Immature natural killer cell (primary cell): ENCODE measurements around the gene DNAJC6. TPM values are rescaled to one million over a fixed set of nuclear protein-coding genes. Genes with fewer than 3 reads are reported as not detected.
"Not testable (repeated sequence)": the region's sequence is repeated elsewhere in the genome, so short reads cannot be mapped to it uniquely, and the experiment has no call there.

ENCODE experiments used
- DNase-seq, 3 donors: peaks; one replicate each; pipeline ENCODE4 v3.0.0; 2022; ENCODE audit warnings: mixed read lengths in 1 of 3
- H3K27ac Mint-ChIP-seq, 6 donors: one replicate each; pipeline ENCODE4 v1.8.0; 2020; ENCODE audit warnings: mixed read lengths in 6 of 6, mild to moderate bottlenecking in 5 of 6, inconsistent platforms in 4 of 6, moderate library complexity in 3 of 6
- H3K27me3 Mint-ChIP-seq, 3 donors: one replicate each; pipeline ENCODE4 v1.8.0; 2020 to 2021; ENCODE audit warnings: low read depth in 3 of 3, mild to moderate bottlenecking in 3 of 3, mixed read lengths in 3 of 3, moderate library complexity in 3 of 3, inconsistent platforms in 1 of 3
- H3K36me3 Mint-ChIP-seq, 3 donors: one replicate each; pipeline ENCODE4 v1.8.0; 2020; ENCODE audit warnings: mixed read lengths in 3 of 3, inconsistent platforms in 2 of 3, mild to moderate bottlenecking in 2 of 3
- H3K4me1 Mint-ChIP-seq, 2 donors: one replicate each; pipeline ENCODE4 v1.8.0; 2020; ENCODE audit warnings: inconsistent platforms in 2 of 2, mild to moderate bottlenecking in 2 of 2, mixed read lengths in 2 of 2, moderate library complexity in 1 of 2
- H3K4me3 Mint-ChIP-seq, 5 donors: one replicate each; pipeline ENCODE4 v1.8.0; 2020; ENCODE audit warnings: mild to moderate bottlenecking in 5 of 5, mixed read lengths in 5 of 5, inconsistent platforms in 3 of 5, moderate library complexity in 3 of 5
- H3K9me3 Mint-ChIP-seq, 6 donors: one replicate each; pipeline ENCODE4 v1.8.0; 2020; ENCODE audit warnings: mild to moderate bottlenecking in 6 of 6, mixed read lengths in 6 of 6, inconsistent platforms in 4 of 6, moderate library complexity in 3 of 6
- polyA plus RNA-seq, 3 donors: library from polyadenylated mRNA; unstranded; fragments of 300-500 nt; fragmentation: Illumina TruSeq; gene quantifications; one replicate each; pipeline ENCODE4 v1.2.3, GENCODE V29; 2021

Gene DNAJC6
- polyA plus RNA-seq, 3 donors from 2014 or later = 0.04 to 0.06 TPM; not detected in 1

DNA sequence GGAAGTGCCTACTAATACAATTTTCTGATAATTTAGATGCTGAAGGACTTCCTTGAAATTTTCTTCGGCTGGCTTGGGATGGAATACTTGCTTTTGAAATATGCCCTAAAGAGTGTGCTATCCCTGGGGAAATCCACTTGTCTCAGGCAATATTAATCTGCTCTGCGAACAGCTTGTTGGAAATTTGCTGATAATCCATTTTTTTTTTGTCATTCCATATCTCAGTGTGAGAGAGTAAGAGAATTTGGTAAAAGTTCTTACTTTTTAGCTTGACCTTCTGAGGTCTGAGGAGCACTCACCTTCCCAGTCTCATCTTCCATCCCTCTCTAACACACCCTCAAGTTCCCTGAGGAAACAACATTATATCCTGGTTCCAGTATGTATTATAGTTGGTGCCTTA is 36.8 kb downstream of the DNAJC6 start:
- Mint-ChIP-seq H3K4me1 (no peaks in the 10 kb centered on the region), H3K27me3 (peaks cover 0 to 8% (median 2%) of the 10 kb centered on the region in 3 donors), H3K4me3 (no peak overlapping the region), H3K36me3 (no peaks in the 10 kb centered on the region), H3K27ac (no peak overlapping the region), H3K9me3 (peaks cover 0 to 3% (median 0%) of the 10 kb centered on the region in 6 donors)
- DNase-seq = no peak

DNA sequence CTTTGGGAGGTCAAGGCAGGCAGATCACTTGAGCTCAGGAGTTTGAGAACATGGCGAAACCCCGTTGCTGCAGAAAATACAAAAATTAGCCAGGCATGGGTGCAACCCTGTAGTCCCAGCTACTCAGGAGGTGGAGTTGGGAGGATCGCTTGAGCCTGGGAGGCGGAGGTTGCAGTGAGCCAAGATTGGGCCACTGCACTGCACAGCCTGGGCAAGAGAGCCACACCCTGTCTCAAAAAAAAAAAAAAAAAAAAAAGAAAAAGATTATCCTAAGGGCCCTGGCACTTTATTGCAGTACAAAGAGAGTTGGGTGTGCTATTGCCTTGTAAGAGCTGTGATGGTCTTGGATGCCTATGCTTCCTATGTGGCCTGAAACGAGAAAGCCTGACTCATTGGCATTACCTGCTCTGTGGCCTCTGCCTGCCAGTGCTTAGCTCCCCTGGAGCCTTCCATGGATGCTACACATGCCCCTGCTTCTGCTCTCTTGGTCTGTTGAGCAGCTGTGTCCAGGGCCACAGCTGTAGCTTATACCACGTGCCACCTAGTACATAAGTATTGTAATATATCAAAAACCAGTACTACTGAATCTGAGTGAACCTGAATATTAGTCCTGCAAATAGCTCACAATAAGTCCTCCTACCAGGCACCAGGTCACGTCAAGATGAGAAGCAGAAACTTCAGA is 45.8 kb downstream of the DNAJC6 start:
- H3K27ac Mint-ChIP-seq = no peak overlapping the region
- peaks cover 0 to 6% (median 2%) of the 10 kb centered on the region in 3 donors for H3K27me3 Mint-ChIP-seq
- no peaks in the 10 kb centered on the region for H3K9me3 Mint-ChIP-seq
- H3K36me3 Mint-ChIP-seq = no peaks in the 10 kb centered on the region
- no peak overlapping the region for H3K4me3 Mint-ChIP-seq
- no peaks in the 10 kb centered on the region for H3K4me1 Mint-ChIP-seq
- DNase-seq = no peak

DNA sequence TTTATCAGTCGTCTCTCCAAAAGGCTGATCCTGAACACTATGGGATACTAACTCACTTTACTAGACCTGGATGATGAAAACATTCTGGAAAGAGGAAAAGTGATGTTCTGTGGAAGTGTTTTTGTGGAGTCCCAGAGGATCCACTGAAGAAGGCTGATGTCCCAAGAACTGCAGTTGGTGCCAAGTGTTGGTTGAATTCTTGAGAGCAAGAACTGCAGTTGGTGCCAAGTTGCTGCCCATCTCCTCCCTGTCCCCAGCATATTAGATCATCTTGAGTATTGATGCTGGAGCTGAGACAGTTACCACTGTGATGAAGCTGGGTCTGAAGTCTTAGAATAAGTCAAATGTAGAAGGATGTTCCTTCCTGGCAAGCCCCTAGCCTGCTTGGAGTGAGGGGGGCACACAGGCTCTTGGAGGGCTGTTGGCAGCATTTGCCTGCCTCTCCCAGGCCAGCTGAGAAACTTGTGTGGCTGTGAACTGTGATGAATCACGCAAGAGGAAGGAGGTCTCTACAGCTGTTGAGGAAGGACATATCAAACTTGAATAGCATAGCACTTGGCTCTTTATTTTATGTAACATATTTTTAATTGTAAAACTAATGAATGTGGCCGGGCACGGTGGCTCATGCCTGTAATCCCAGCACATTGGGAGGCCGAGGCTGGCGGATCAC is 48.1 kb downstream of the DNAJC6 start:
- Mint-ChIP-seq H3K4me1 (no peaks in the 10 kb centered on the region), H3K4me3 (no peak overlapping the region), H3K27ac (no peak overlapping the region), H3K9me3 (no peaks in the 10 kb centered on the region), H3K27me3 (peaks cover 0 to 6% (median 2%) of the 10 kb centered on the region in 3 donors), H3K36me3 (no peaks in the 10 kb centered on the region)
- DNase-seq = no peak

DNA sequence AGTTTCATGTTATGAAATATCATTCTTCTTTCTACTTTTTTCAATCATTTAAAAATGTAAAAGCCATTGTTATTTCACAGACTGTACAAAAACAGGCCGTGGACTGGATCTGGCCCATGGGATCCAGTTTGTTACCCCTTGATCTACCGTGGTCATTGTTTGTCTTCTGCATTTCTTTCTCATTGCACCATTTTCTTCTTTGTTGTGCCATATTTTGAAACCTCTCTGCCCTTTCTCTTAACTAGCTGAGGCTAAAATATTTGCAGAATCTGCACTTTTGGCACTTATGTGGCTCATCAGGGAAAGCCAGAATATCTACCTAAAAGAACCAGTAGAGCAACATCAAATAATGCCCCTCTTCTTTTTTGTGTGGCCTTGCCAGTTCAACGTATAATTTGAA is 50.5 kb downstream of the DNAJC6 start:
- H3K9me3 Mint-ChIP-seq = no peaks in the 10 kb centered on the region
- no peaks in the 10 kb centered on the region for H3K4me1 Mint-ChIP-seq
- no peak for DNase-seq
- H3K27me3 Mint-ChIP-seq = peaks cover 0 to 12% (median 2%) of the 10 kb centered on the region in 3 donors
- H3K4me3 Mint-ChIP-seq = no peak overlapping the region
- no peaks in the 10 kb centered on the region for H3K36me3 Mint-ChIP-seq
- no peak overlapping the region for H3K27ac Mint-ChIP-seq

DNA sequence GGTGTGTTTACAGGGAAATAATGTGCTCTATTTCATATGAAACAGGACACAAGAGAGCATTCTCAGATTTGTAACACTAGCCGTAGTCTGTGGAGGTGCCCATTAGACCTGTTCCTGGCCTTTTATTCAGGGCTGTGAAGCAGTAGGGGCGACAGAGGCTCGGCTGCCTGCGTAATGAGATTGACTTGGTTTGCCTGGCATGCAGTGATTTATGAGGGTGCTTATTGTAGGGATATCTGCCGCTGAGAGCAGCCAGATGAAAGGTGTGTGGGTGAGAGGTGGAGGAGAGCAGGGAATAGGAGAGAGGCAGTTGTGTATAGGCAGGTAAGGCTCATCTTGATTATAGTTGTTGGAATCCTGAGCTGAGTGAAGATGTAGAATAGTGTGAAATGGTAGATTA is 51.3 kb downstream of the DNAJC6 start:
- Mint-ChIP-seq H3K27me3 (peaks cover 0 to 9% (median 2%) of the 10 kb centered on the region in 3 donors), H3K4me3 (no peak overlapping the region), H3K4me1 (no peaks in the 10 kb centered on the region), H3K9me3 (no peaks in the 10 kb centered on the region), H3K36me3 (no peaks in the 10 kb centered on the region), H3K27ac (no peak overlapping the region)
- no peak for DNase-seq

DNA sequence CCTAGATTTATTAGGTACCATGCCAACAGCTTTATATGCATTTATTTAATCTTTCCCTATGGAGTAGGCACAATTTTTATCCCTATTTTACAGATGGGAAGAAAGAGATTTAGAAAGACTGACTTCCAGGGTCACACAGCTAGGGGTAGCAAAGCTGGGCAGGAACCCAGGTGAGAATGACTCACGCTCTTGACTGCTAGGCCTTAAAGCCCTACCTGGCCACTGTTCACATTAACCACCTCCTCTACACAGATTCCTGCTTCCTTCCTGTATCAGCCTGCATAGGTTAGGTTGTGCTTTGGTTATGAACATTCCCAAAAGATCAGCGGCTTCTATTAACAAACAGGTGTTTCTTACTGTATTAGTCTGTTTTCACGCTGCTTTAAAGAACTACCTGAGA is 53.2 kb downstream of the DNAJC6 start:
- Mint-ChIP-seq H3K27ac (no peak overlapping the region), H3K4me3 (no peak overlapping the region), H3K27me3 (peaks cover 0 to 6% (median 1%) of the 10 kb centered on the region in 3 donors), H3K9me3 (no peaks in the 10 kb centered on the region), H3K36me3 (no peaks in the 10 kb centered on the region), H3K4me1 (no peaks in the 10 kb centered on the region)
- DNase-seq = no peak

DNA sequence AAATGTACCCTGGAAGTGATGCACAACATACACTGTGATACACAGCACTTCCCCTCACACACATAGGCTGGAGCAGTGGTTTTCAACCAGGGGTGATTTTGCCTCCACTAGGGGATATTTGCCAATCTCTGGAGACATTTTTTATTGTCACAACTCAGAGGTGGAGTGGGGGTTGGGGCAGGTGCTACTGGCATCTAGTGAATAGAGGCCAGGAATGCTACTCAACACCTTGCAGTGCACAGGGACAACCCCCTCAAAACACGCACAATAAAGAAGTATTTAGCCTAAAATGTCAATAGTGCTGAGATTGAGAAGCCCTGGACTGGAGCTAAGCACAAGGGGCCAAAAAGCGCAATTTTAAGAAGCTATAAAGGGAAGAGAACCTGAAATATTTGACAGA is 54.1 kb downstream of the DNAJC6 start:
- no peak for DNase-seq
- H3K4me1 Mint-ChIP-seq = no peaks in the 10 kb centered on the region

DNA sequence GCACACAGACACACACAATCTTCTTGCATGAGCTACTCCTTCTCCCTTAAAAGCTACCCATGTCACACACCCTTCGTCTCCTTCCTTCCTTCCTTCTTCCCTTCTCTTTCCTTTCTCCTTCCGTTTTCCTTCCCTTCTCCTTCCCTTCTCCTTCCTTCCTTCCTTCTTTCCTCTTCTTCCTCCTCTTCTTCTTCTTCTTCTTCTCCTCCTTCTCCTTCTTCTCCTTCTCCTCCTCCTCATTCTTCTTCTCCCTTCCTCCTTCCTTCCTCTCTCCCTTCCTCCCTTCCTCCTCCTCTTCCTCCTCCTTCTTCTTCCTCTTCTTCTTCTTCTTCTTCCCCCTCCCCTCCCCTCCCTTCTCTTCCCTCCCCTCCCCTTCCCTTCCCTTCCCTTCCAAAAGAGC is 59.1 kb downstream of the DNAJC6 start:
- Mint-ChIP-seq H3K9me3 (peaks cover 0 to 2% (median 0%) of the 10 kb centered on the region in 6 donors), H3K4me3 (no peak overlapping the region), H3K27ac (no peak overlapping the region), H3K36me3 (no peaks in the 10 kb centered on the region), H3K4me1 (no peaks in the 10 kb centered on the region), H3K27me3 (peaks cover 0 to 4% (median 1%) of the 10 kb centered on the region in 3 donors)
- DNase-seq = no peak

More for the DNA sequence above, 54.1 kb downstream of the DNAJC6 start:
- no peak overlapping the region for H3K4me3 Mint-ChIP-seq
- H3K9me3 Mint-ChIP-seq = no peaks in the 10 kb centered on the region
- no peaks in the 10 kb centered on the region for H3K36me3 Mint-ChIP-seq
- no peak overlapping the region for H3K27ac Mint-ChIP-seq
- peaks cover 0 to 6% (median 0%) of the 10 kb centered on the region in 3 donors for H3K27me3 Mint-ChIP-seq

DNA sequence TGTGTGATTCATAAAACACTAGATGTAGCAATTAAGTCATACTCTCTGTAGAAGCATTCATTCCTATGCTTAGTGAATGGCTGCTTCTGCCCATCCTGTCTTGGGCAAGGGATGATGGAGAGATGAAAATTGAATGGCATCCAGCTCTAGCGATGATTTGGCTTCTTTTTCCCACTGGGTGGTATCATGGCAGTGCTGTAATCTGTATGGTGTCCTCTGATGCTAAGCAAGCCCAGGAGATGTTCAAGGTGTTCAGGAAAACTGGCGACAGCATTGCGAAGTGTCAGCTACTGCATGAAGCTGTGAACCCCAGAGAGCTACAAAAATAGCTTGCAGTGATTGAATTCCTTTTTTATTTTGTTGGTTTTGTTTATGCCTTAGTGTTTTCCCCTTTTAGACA is 62.2 kb downstream of the DNAJC6 start:
- Mint-ChIP-seq H3K9me3 (peaks cover 0 to 6% (median 0%) of the 10 kb centered on the region in 6 donors), H3K4me1 (no peaks in the 10 kb centered on the region), H3K4me3 (no peak overlapping the region), H3K27me3 (peaks cover 0 to 5% (median 0%) of the 10 kb centered on the region in 3 donors), H3K27ac (no peak overlapping the region), H3K36me3 (no peaks in the 10 kb centered on the region)
- no peak for DNase-seq

DNA sequence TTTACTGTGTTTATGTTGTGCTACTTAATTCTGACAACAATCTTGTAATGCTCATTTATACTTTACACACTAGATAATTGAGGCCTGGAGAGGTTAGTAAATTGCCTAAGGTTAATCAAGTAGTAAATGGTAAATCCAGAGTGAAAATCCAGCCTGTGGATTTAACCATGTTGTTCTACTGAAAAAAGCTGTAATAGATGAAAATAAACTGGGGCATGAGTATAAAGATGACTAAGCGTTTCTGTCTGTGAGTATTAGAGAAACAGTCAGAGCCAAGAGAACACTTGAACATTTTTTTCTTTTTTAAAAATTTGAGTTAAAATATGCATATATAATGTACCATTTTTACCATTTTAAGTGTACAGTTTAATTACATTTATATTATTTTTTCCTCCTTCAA is 63.2 kb downstream of the DNAJC6 start:
- no peaks in the 10 kb centered on the region for H3K4me1 Mint-ChIP-seq
- peaks cover 0 to 6% (median 0%) of the 10 kb centered on the region in 6 donors for H3K9me3 Mint-ChIP-seq
- H3K27ac Mint-ChIP-seq = no peak overlapping the region
- no peak overlapping the region for H3K4me3 Mint-ChIP-seq
- H3K27me3 Mint-ChIP-seq = peaks cover 0 to 5% (median 2%) of the 10 kb centered on the region in 3 donors
- no peaks in the 10 kb centered on the region for H3K36me3 Mint-ChIP-seq
- DNase-seq = no peak

DNA sequence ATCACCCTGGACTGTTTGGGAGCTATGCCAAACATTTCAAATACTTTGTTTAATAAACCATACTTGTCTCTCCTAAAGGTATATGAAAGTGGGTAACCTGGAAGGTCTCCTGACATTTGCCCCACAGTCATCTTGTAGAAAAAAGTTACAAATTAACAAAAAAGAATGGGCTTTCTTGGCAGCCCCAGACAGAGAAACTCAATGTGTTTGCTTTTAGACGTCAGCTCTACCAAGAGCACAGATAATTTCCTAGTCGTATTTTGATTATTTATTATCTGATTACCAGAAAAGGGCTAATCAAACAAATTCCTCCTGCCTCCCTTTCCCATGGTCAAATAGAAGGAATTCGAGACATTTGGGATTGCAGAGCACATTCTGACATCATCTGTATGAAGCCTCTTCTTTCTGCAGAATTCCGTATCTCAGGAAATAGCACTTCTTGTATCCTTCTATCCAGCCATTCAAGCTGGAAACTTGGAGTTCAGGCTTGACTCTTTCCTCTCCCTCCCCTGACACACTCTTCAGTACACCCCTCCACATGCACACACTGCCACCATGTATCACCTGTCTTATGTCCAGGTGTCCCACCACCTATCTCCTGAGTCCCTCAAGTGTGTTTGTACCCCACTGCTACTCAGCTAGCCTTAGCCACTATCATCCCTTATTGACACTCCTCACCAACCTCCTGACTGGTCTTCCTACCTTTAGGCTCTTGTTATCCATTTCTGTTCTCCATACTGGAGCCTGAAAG is 68.3 kb downstream of the DNAJC6 start:
- Mint-ChIP-seq H3K36me3 (peaks cover 0 to 3% (median 0%) of the 10 kb centered on the region in 3 donors), H3K27me3 (peaks cover 3 to 8% (median 5%) of the 10 kb centered on the region in 3 donors), H3K4me1 (no peaks in the 10 kb centered on the region), H3K4me3 (no peak overlapping the region), H3K27ac (no peak overlapping the region), H3K9me3 (peaks cover 0 to 6% (median 0%) of the 10 kb centered on the region in 6 donors)
- DNase-seq = no peak

DNA sequence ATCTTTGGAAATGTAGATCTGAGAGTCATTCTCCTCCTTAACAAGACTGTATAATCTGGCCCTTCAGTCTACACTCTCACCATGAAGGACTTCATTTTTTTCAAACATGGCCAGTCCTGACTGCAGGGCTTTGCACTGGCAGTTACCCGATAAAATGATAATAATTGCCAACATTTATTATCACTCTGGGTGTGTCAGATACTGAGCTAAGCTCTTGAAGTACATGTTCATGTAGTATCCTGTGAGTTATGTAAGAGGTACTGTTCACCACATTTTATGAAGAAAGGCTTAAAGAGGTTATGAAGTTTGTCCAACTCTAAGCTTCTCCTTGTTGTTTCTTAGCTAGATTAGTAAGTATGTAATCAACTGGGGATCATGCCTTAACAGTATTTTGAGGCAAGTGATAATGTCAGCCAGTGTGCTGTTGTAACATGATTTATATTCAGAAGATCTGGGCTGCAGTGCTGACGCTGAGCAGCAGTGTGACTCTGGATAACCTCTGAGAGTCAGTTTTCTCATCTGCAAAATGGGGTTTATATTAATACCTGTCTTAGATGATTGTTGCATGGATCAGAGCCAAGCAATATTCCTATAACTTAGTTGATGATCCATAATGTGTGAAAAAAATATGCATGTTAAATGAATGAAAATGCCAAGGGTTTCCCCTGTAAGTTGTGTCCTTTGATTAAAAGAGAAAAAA is 69.1 kb downstream of the DNAJC6 start:
- Mint-ChIP-seq H3K4me1 (no peaks in the 10 kb centered on the region), H3K4me3 (no peak overlapping the region), H3K36me3 (peaks cover 0 to 3% (median 0%) of the 10 kb centered on the region in 3 donors), H3K27me3 (peaks cover 3 to 8% (median 5%) of the 10 kb centered on the region in 3 donors), H3K9me3 (peaks cover 0 to 4% (median 0%) of the 10 kb centered on the region in 6 donors), H3K27ac (no peak overlapping the region)
- no peak for DNase-seq

DNA sequence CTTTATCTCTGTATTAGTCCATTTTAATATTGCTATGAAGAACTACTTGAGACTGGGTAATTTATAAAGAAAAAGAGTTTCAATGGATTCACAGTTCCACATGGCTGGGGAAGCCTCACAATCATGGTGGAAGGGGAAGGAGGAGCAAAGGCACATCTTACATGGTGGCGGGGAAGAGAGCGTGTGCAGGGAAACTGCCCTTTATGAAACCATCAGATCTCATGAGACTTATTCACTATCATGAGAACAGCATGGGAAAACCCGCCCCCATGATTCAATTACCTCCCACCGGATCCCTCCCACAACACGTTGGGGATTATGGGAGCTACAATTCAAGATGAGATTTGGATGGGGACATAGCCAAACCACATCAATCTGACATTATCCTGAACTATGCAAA is 75.1 kb downstream of the DNAJC6 start:
- not testable (repeated sequence) for DNase-seq, H3K4me1 Mint-ChIP-seq, H3K9me3 Mint-ChIP-seq, H3K27me3 Mint-ChIP-seq, H3K27ac Mint-ChIP-seq, H3K4me3 Mint-ChIP-seq, H3K36me3 Mint-ChIP-seq
